ENCODE measurements around the gene TCF7L1.
"Not testable (repeated sequence)": the region's sequence is repeated elsewhere in the genome, so short reads cannot be mapped to it uniquely, and the experiment has no call there.

The TCF7L1 gene

GRCh38 chr2:85184990-85185389, 51.8 kb downstream of the TCF7L1 start:
- no peak for DNase-seq (ENCODE audit: low read depth)

DNA sequence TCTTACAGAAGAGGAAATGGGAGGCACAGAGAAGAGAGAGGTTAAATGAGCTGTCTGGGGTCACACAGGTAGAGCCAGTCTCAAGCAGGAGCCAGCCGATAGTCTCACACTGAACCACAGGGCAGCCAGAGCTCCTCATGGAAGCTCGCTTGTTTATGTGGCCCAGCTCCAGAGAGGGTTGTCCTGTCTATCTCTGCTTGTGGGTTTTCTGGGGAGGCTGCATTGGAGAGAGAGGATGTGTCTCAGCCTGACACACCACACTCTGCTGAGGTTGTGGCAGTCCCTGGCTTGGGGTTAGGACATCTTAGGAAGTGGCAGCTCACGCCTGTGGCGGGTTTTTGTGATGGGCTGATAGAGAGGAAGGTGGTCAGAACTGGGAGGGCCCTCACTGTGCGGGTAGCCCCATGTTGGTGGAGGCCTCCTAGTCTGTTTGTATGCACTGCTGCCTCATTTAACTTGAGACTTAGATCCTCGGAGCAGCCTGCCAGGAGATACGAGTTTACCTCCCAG, 52.3 kb downstream of the TCF7L1 start:
- DNase-seq (ENCODE audit: low read depth): no peak

DNA sequence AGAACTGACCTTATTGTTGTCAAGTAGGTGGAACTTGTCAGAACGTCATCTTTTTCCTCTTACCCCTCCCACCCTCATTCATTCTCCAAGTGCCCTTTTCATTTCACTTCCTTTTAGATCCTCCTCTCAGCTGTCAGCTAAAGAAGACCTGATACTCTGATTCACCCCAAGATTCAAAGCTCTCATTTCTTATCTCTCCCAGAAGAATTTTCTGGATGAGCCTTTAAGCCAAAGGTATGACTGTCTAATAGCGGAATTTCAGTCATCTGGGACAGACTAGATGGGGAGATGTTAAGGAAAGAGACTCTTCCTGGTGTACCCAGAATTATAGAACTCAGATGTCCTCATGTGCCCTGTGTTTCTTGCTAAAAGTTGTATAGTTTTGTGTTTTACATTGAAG, 53.9 kb downstream of the TCF7L1 start:
- no peak for DNase-seq (ENCODE audit: low read depth)

DNA sequence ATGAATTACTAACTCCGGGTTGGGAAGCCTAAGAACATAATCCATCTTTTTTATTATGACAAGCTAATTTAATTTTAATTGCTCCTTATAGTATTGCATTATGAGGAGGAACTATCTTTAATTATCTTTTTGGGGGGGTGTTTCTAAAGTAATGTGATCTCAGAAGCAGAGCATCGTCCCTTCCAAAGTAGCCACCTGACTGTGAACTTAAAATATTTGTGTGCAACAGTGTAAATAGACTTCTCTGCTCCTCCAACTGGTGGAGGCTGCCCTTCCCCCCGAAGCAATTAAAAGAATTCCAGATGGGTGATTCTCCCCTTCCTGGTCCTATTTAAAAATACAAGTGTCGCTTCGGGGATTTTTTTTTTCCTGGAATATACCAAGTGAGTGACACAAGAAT, 55.7 kb downstream of the TCF7L1 start:
- no peak for DNase-seq (ENCODE audit: low read depth)

DNA sequence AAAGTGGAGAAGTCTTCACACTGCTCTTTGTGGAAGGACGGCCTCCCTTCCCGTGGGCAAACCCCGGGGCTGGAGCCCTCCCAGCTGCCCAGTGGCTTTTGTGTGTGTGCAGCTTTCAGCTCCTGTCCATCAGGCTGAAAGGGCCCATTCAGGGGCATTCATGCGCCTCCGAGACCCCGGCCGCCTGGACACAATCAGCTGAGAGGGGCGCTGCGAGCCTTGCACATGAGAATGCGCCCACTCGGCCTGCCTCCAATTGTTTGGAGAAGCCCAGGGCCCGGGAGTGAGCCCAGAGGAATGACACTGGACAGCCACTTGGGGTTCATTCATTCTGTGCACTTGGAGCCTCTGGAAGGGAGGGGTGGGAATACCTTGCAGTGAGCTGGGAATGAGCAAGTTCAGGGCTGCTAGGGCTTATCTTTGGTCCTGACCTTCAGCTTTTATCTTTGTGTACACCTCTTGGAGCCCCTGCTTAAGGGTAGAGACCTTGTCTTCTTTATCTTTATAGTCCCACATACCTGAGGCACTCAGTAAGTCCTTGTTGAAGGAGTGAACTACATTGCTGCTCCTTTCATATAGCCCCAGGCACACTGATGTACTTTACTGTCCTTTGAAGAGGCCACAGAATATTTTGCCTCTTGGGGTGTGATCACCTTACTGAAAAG, 56.5 kb downstream of the TCF7L1 start:
- no peak for DNase-seq (ENCODE audit: low read depth)

- no peak for DNase-seq (ENCODE audit: low read depth)
Measured at GRCh38 chr2:85191157-85191556, 58.0 kb downstream of the TCF7L1 start.

DNA sequence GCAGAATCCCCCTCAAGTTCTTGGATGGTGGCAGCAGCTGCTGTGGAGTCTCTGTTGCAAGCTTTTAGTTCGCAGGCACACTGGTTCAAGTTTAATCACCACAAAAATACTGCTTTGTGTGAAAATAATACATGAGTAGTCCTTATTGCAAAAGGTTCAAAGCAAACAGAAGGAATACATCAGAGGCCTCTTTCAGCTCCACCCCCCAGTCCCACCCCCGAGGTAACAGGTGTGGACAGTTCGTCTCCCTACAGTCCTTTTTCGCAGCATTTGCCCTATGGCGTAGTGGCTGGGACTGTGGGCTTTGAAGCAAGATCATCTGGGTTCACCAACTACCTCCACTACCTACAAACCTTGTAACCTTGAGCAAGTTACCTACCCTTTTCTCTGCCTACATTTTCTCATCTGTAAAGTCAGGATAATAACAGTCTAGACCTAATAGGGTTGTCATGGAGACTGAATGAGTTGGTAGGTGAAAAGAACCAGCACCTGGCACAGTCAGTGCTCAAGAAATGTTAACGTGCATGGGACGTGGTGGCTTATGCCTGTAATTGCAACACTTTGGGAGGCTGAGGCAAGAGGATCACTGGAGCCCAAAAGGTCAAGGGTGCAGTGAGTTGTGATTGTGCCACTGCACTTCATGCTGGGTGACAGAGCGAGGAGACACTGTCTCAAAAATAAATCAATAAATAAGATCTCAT, 61.7 kb downstream of the TCF7L1 start:
- DNase-seq (ENCODE audit: low read depth): no peak

DNA sequence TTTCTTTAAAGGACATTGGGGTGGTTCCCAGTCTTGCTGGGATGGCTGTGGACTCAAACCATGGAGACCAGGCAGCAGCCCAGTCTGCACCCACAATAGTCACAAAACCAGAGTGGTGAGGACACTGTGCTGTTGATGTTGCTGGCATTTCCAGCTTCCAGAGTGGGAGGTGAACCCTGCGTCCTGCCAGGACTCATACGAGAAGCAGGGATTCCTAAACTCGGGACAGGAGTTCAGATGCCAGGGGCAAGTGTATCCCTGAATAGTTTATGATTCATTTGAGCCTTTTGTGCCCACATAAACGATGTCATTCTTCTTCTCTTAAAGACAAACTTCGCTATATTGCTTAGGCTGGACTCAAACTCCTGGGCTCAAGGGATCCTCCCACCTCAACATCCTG, 62.8 kb downstream of the TCF7L1 start:
- no peak for DNase-seq (ENCODE audit: low read depth)

- DNase-seq (ENCODE audit: low read depth): no peak
Measured at GRCh38 chr2:85199698-85200097, 66.5 kb downstream of the TCF7L1 start.

GRCh38 chr2:85209887-85210286, 76.7 kb downstream of the TCF7L1 start:
- no peak for DNase-seq (ENCODE audit: low read depth)

DNA sequence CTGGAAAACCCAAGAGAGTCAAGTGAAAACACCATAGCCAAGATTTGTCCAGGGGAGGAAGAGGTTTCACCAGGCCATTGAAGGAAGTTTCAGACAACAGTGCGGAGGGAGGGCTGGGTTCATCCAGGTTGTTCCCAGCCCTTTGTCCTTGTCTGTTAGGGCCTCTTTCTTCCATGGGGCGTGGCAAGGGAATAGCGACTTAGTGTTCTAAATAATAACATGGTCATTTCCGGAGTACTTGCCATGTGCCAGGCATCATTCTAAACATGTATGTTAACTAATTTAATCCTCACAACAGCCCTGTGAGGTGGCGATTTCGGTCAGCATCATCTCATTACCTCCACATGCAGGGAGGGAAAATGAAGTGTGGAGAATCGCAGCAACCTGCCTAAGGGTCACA, 77.3 kb downstream of the TCF7L1 start:
- no peak for DNase-seq (ENCODE audit: low read depth)

DNA sequence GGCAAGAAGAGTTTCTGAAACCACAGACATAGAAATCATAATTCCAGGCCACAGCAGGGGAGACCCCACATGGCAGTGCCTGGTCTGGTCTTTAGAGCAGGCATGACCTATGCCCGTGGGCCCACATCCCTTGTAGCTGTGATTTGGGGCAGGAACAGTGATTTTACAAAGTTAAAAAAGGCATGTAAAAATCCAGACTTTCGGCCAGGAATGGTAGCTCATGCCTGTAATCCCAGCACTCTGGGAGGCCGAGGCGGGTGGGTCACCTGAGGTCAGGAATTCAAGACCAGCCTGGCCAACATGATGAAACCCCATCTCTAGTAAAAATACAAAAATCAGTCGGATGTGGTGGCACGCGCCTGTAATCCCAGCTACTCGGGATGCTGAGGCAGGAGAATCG, 78.4 kb downstream of the TCF7L1 start:
- DNase-seq (ENCODE audit: low read depth): not testable (repeated sequence)

DNA sequence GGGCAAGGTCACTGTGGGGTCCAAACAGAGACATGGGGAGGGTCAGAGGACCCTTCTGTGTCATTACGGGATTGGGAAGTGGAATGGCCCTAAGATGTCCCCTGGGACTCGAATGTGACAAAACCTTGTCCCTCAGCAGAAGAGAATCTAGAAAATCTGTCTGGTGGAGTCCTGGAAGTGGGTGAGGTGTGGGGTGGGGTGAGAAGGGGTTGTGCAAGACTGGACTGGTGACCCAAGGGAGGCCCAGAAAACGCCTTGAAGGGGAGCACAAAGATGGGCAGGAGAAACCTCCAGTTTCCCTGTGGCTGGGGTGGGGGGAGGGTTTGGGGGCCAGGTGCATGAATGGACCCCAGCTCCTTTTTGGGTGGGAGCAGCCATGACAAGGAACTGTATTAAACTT, 79.6 kb downstream of the TCF7L1 start:
- no peak for DNase-seq (ENCODE audit: low read depth)

DNA sequence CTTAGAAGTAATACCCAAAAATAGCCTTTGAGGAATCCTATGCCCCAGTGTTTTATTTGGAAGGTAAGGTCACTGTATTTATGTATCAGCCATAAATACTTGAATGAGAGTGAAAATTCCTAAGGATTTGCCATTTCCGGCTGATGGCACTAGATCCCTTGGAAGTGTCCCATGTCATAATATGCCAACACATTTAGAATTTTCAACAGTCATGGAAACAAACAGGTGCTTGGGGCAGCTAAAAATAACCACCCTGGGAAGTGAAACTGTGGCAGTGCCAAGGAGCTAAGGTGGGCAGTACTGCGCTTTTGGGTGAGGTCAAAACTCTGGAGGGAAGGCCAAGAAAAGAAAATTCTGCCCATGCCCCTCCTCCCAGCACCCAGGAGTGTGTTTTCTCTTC, 80.2 kb downstream of the TCF7L1 start:
- DNase-seq (ENCODE audit: low read depth): no peak

DNA sequence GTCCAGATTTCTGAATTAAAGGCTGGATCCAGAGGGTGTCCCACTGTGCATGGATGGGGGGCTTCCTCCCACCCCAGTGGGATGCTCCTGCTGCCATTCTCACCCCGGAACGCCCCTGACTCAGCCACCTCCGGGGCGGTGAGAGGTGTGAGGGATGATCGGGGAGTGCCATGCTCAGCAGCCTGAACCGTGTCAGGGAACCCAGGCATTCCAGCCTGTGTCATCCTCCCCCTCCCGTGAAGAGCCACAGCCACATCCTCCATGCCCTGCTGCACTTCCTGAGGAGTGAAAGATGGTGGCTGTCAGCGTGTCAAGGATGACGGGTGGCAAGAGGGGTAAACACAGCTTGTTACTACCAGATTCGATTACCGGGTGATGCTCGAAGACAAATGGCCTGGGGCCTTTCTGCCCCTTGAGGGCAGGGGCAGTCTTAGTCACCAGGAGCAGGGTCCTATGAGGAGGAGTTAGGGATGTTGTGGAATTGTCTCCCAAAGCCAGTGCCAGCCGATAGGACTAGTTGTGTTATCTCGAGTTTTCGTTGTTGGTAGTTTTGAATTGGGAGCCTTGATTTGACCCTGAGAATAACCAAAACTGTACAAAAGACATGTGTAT, 80.8 kb downstream of the TCF7L1 start:
- DNase-seq (ENCODE audit: low read depth): no peak

- no peak for DNase-seq (ENCODE audit: low read depth)
Measured at GRCh38 chr2:85215081-85215447, 81.9 kb downstream of the TCF7L1 start.

DNA sequence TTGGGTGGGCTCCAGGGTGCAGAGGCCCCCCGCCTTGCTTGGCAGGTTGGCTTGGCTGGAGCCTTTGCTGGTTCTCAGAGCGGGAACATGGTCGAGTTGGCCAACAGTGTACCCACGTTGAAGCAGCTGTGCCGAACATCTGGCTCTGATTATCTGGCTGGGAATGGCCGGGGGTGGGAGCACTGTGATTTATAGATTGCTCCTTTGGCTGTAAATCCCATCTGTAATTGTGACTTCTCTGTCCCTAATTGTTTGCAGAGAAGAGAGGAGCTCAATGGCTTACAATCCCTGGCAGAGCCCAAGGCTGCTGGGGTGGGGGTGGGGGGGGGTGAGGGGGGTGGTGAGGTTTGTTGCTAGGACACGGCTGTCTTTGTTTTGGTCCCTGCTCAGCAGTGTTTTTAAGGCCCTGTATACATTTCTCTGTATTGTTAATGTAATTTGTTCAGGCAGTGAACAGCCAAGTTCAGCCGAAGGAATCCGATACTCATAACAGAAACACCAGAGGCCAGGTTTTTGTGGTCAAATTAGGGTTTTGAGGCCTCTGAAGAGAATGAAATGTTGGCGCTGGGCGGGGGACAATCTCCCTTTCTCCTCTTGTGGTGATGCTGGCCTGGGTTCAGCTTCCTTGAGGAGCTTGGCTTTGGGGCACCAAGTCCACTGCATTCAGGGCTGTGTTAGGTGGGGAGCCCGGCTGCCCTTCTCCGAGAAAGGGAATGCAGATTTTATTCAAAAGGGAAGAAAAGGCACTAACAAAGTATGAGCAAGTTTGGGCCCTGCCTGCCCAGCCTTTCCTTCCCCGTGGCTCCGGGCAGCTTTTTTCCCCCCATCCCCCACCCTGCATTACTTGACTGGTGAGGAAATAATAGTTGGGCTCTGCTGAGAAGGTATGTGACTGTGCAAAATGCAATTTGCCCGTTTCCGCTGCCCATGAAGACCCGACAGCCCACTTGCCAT, 82.5 kb downstream of the TCF7L1 start:
- no peak for DNase-seq (ENCODE audit: low read depth)

GRCh38 chr2:85216927-85217326, 83.7 kb downstream of the TCF7L1 start:
- DNase-seq (ENCODE audit: low read depth): no peak

GRCh38 chr2:85221067-85221691, 88.0 kb downstream of the TCF7L1 start:
- no peak for DNase-seq (ENCODE audit: low read depth)

DNA sequence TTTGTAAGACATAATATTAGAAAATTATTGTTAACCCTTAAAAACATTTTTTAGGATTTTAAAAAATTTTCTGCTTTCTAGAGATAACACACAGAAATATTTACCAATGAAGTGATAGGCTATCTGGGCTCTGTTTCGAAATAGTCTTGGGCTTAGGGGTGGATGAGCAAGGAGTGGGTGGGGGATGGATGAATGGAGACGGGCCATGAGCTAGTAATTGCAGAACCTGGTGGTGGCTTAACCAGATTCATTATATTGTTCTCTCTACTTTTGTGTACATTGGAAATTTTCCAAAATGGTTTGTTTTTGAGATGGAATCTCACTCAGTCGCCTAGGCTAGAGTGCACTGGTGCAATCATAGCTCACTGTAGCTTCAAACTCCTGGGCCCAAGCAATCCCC, 89.6 kb downstream of the TCF7L1 start:
- DNase-seq (ENCODE audit: low read depth): no peak

GRCh38 chr2:85226783-85227182, 93.6 kb downstream of the TCF7L1 start:
- no peak for DNase-seq (ENCODE audit: low read depth)
